Kidney (tissue), 14 donors: Measurements from ENCODE around the gene MYO16. TPM values are rescaled to one million over a fixed set of nuclear protein-coding genes. Genes with fewer than 3 reads are reported as not detected.

Experiments used
- DNase-seq, 5 donors: peaks; one replicate each; pipeline ENCODE4 v3.0.0-alpha.2; 2013 to 2020
- FAIRE-seq: peaks from 2 replicates; lab custom pipeline; 2012; peaks lifted over from hg19 to GRCh38; lab: Jason Lieb, UNC
- H3K27ac ChIP-seq, 2 donors: one replicate each; pipeline ENCODE4 v1.7.0; 2013; ENCODE audit warnings: low read depth in 2 of 2, low read length in 2 of 2, inconsistent platforms in 1 of 2
- H3K27me3 ChIP-seq: one replicate; pipeline ENCODE4 v1.7.1; 2013; ENCODE audit warnings: low read length, inconsistent platforms; ENCODE audit not compliant: control insufficient read depth, insufficient read depth
- H3K36me3 ChIP-seq, 3 donors: one replicate each; pipeline versions ENCODE4 v1.7.0 to v1.7.1; 2013; ENCODE audit warnings: low read length in 3 of 3, control low read depth in 1 of 3, inconsistent platforms in 1 of 3; ENCODE audit not compliant: insufficient read depth in 3 of 3, control insufficient read depth in 2 of 3
- H3K4me1 ChIP-seq, 3 donors: one replicate each; pipeline versions ENCODE4 v1.7.0 to v1.7.1; 2013; ENCODE audit warnings: low read length in 3 of 3, inconsistent platforms in 1 of 3, low read depth in 1 of 3; ENCODE audit not compliant: control insufficient read depth in 2 of 3, insufficient read depth in 2 of 3
- H3K4me3 ChIP-seq, 3 donors: one replicate each; pipeline versions ENCODE4 v1.7.0 to v1.8.1; 2013; ENCODE audit warnings: low read length in 3 of 3, control low read depth in 1 of 3, inconsistent platforms in 1 of 3
- H3K9ac ChIP-seq, 3 donors: one replicate each; pipeline versions ENCODE4 v1.7.0 to v1.7.1; 2013; ENCODE audit warnings: low read length in 3 of 3, control low read depth in 1 of 3, inconsistent platforms in 1 of 3
- H3K9me3 ChIP-seq, 3 donors: one replicate each; pipeline versions ENCODE4 v1.7.0 to v1.7.1; 2013; ENCODE audit warnings: low read length in 3 of 3, control low read depth in 1 of 3, inconsistent platforms in 1 of 3; ENCODE audit not compliant: control insufficient read depth in 2 of 3, insufficient read depth in 1 of 3
- intact Hi-C: fragments of 100-400 bp; cut with DNase I; formaldehyde crosslinking; loops from one replicate; pipeline ENCODE4 v1.11.1; 2022
- polyA plus RNA-seq: library from polyadenylated mRNA; stranded (reverse); fragments of 350-450 nt; fragmentation: Illumina TruSeq; extraction: RNeasy Lipid Tissue Mini Kit (QIAGEN cat#74804); gene quantifications from one replicate; pipeline ENCODE4 v1.2.3, GENCODE V29; 2014; ENCODE audit warnings: low read depth, low replicate concordance; ENCODE audit not compliant: insufficient read depth
- total RNA-seq: library from RNA; stranded (reverse); fragmentation: NEBNext Ultra II Directional; extraction: Animal tissue kit (Norgen Biotek cat#: 25700); gene quantifications from one replicate; pipeline ENCODE4 v1.2.1, GENCODE V29; 2021
- TF ChIP-seq, protein P1 (sequence below): IDR thresholded peaks from 3 replicates; pipeline ENCODE4 v1.5.1; 2012; ENCODE audit warnings: mild to moderate bottlenecking, moderate library complexity, borderline replicate concordance; ENCODE audit not compliant: insufficient read depth; ENCODE audit errors: extremely low read depth
- donor health status: control.
- donor health status: control.
- donor health status: control.
- donor health status: control.
- donor health status: control.
- donor health status: DM: yes; HTN: yes; CAD: no.
- donor health status: Normal renal cell carcinoma (clear cell type).

Gene MYO16
- total and polyA plus RNA-seq, 2 donors from 2014 or later: 0.22 to 0.43 TPM

DNA sequence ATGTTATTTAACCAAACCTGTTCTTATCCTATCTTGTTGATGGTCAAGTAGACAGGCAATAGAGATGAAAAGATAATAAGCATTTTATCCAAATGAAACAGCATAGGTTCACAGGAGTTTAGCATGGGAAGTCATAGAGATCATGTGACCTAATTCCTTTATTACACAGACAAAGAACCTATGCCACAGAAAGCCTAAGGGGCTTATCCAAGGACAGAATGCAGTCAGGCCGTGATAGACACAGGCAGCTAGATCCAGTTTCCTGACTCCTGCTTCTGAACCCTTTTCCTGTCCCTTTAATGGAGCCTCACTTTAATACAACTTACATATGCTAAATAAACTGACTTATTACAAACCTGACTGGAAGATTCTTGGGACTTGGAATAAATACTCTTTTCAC, 624.9 kb downstream of the MYO16 start:
- Histone ChIP-seq H3K4me1 (no peaks in the 10 kb centered on the region), H3K9me3 (no peaks in the 10 kb centered on the region), H3K36me3 (no peaks in the 10 kb centered on the region), H3K27me3 (no peaks in the 10 kb centered on the region), H3K9ac (no peak overlapping the region), H3K4me3 (no peak overlapping the region), H3K27ac (no peak overlapping the region)
- intact Hi-C loops: no loop called here
- TF ChIP-seq, protein P1, sequence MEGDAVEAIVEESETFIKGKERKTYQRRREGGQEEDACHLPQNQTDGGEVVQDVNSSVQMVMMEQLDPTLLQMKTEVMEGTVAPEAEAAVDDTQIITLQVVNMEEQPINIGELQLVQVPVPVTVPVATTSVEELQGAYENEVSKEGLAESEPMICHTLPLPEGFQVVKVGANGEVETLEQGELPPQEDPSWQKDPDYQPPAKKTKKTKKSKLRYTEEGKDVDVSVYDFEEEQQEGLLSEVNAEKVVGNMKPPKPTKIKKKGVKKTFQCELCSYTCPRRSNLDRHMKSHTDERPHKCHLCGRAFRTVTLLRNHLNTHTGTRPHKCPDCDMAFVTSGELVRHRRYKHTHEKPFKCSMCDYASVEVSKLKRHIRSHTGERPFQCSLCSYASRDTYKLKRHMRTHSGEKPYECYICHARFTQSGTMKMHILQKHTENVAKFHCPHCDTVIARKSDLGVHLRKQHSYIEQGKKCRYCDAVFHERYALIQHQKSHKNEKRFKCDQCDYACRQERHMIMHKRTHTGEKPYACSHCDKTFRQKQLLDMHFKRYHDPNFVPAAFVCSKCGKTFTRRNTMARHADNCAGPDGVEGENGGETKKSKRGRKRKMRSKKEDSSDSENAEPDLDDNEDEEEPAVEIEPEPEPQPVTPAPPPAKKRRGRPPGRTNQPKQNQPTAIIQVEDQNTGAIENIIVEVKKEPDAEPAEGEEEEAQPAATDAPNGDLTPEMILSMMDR: no peak
- FAIRE-seq (no peak), DNase-seq (no peak)

DNA sequence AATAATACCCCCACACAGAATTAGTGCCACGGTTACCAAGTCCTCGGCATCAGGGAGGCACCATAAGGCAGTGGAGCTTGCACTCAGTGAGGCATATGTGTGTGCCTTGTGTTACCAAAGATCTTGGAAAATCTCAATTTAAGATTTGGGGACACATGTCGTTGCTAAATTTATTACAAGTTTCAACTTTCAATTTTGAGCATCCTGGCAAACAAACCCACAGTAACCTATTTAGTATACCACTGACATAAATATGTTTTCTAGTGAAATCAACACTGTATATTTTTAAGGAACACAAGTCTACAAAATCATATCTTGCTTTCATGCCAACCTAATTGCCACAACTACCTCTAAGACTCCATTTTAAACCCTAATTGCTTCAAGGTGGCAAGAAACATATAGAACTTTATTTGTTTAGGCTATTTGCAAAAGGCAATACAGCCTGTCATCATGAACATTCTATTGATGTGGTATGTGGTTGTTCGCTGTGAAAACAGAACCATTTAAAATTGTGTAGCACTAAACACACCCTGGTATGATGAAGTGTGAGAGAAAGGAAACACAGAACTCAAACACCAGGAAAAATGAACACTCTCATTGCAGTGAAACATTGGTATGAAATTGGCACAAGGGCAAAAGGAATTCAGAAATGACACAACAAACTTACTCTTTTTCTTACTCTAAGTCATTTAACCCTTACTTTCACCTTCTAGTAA, 625.9 kb downstream of the MYO16 start:
- intact Hi-C loops: no loop called here
- H3K9ac ChIP-seq: no peak overlapping the region
- no peaks in the 10 kb centered on the region for H3K27me3 ChIP-seq
- TF ChIP-seq, protein P1: no peak
- no peaks in the 10 kb centered on the region for H3K36me3 ChIP-seq
- no peak overlapping the region for H3K27ac ChIP-seq
- H3K9me3 ChIP-seq: no peaks in the 10 kb centered on the region
- no peak for FAIRE-seq
- no peaks in the 10 kb centered on the region for H3K4me1 ChIP-seq
- no peak overlapping the region for H3K4me3 ChIP-seq
- DNase-seq: no peak

DNA sequence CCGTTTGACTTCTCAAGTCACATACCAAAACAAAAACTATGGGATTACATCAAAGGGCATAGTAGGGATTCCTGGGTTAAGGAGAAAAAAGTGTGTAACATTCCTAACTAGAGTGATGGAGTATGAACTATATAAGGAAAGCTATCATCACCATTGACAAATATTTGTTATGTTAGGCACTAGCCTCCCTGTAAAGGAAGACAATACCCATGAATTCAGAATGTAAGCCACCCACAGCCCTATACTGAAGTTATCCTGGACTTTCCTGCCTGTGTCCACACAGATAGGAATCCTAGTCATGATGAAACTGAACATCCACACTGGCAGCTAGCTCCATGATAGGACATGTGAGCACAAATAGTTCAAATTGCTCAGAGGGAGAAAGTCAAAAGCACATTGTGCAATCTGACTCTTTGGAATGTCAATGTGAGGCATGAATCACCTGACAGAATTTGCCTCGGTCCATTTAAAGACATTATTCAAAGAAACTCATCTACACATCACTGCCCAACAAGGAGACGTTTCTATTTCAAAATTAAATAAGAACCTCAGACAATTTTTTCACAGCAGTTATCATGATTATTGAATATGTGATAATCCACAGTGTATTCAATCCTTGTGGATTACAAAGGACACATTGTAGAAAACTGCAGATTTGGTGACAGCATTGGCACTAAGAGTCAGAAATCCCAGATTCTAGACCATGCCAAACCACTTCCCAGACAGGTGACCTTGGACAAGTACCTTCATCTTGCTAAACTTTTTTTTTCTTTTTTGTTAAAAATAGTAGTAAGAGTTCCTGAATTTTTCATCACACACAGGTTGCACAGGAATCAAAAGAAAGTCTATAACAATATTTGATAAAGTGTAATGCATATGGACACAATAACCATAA, 627.7 kb downstream of the MYO16 start:
- DNase-seq (peak in 3 of 5 donors; percentile 24 to 70 (median 63)), FAIRE-seq (peak; percentile 37)
- Histone ChIP-seq H3K9ac (no peak overlapping the region), H3K36me3 (no peaks in the 10 kb centered on the region), H3K27ac (no peak overlapping the region), H3K27me3 (no peaks in the 10 kb centered on the region), H3K4me3 (no peak overlapping the region), H3K4me1 (no peaks in the 10 kb centered on the region), H3K9me3 (peaks cover 0 to 2% (median 0%) of the 10 kb centered on the region in 3 donors)
- TF ChIP-seq, protein P1: no peak
- intact Hi-C loops: no loop called here
